Smooth muscle cell (in vitro differentiated cells): ENCODE data around the gene PCBP3. TPM values are rescaled to one million over a fixed set of nuclear protein-coding genes. Genes with fewer than 3 reads are reported as not detected.

ENCODE experiments used
- DNase-seq: peaks from one replicate; lab custom pipeline; 2025; ENCODE audit not compliant: unreplicated experiment; lab: John Stamatoyannopoulos, UW
- H2AFZ ChIP-seq: fragments of 200-600 bp; sonication (generic); 2 replicates; pipeline ENCODE4 v1.6.0; 2016; ENCODE audit warnings: antibody characterized with exemption, low read depth, mild to moderate bottlenecking
- H3F3A ChIP-seq: fragments of 200-600 bp; sonication (generic); 2 replicates; pipeline ENCODE4 v1.6.0; 2017; ENCODE audit warnings: antibody characterized with exemption, low read depth
- H3K27ac ChIP-seq: fragments of 200-600 bp; sonication (generic); 2 replicates; pipeline ENCODE4 v1.5.1; 2016; ENCODE audit warnings: low read depth, mild to moderate bottlenecking
- H3K27me3 ChIP-seq: fragments of 200-600 bp; sonication (generic); 2 replicates; pipeline ENCODE4 v1.6.1; 2016; ENCODE audit warnings: low read depth, mild to moderate bottlenecking
- H3K36me3 ChIP-seq: fragments of 200-600 bp; sonication (generic); 2 replicates; pipeline ENCODE4 v1.5.1; 2016; ENCODE audit warnings: low read depth
- H3K4me1 ChIP-seq: fragments of 200-600 bp; sonication (generic); 2 replicates; pipeline ENCODE4 v1.5.1; 2016; ENCODE audit warnings: low read depth
- H3K4me2 ChIP-seq: fragments of 200-600 bp; sonication (generic); 2 replicates; pipeline ENCODE4 v1.6.0; 2016; ENCODE audit warnings: mild to moderate bottlenecking
- H3K4me3 ChIP-seq: fragments of 200-600 bp; sonication (generic); 2 replicates; pipeline ENCODE4 v1.5.1; 2016; ENCODE audit warnings: mild to moderate bottlenecking
- H3K79me2 ChIP-seq: fragments of 200-600 bp; sonication (generic); 2 replicates; pipeline ENCODE4 v1.6.0; 2016; ENCODE audit warnings: low read depth, mild to moderate bottlenecking
- H3K9ac ChIP-seq: fragments of 200-600 bp; sonication (generic); 2 replicates; pipeline ENCODE4 v1.6.0; 2016; ENCODE audit warnings: low read depth
- H3K9me3 ChIP-seq: fragments of 200-600 bp; sonication (generic); replicated peaks from 2 replicates; pipeline ENCODE4 v1.5.1; 2016; ENCODE audit warnings: low read depth
- H4K20me1 ChIP-seq: fragments of 200-600 bp; sonication (generic); 2 replicates; pipeline ENCODE4 v1.6.0; 2016; ENCODE audit warnings: low read depth
- CTCF ChIP-seq: fragments of 200-600 bp; sonication (generic); IDR thresholded peaks from 2 replicates; pipeline ENCODE4 v1.5.1; 2017; ENCODE audit warnings: borderline replicate concordance, mild to moderate bottlenecking, antibody characterized with exemption; ENCODE audit not compliant: insufficient read depth, poor library complexity, severe bottlenecking
- WGBS: methylation state at CpG from one replicate; pipeline ENCODE4 v1.1.7; 2016; ENCODE audit warnings: low lambda C conversion rate; 5-methylcytosine and 5-hydroxymethylcytosine counted together
- polyA plus RNA-seq: library from polyadenylated mRNA; unstranded; fragments of >200 nt; fragmentation: Nextera tagmentation; extraction: Ambion mirVana; gene quantifications from 2 replicates; pipeline ENCODE4 v1.2.1, GENCODE V29; 2016
- total RNA-seq: library from RNA; depleted of rRNA; stranded (reverse); fragments of >200 nt; gene quantifications from 2 replicates; pipeline ENCODE4 v1.2.3, GENCODE V29; 2014

PCBP3 gene
- total and polyA plus RNA-seq, 2 experiments from 2014 or later = 8.9 to 23.1 TPM

GRCh38 chr21:45853703-45854342, 210.3 kb downstream of the PCBP3 start:
- H3K36me3 ChIP-seq = no peaks in the 10 kb centered on the region
- H4K20me1 ChIP-seq = no peaks in the 10 kb centered on the region
- H3K4me1 ChIP-seq = peaks cover 18% of the 10 kb centered on the region
- no peaks in the 10 kb centered on the region for H3K9me3 ChIP-seq
- no peaks in the 10 kb centered on the region for H3K79me2 ChIP-seq
- 90% methylated on average over 19 of the region's 19 CpGs for WGBS
- no peak overlapping the region for H2AFZ ChIP-seq
- no peak overlapping the region for H3K4me3 ChIP-seq
- peaks cover 4% of the 10 kb centered on the region for H3F3A ChIP-seq
- peak overlapping the region; percentile 58 for H3K4me2 ChIP-seq
- TF ChIP-seq CTCF = no peak
- no peak for DNase-seq
- H3K27me3 ChIP-seq = no peaks in the 10 kb centered on the region
- H3K9ac ChIP-seq = no peak overlapping the region
- peak overlapping the region; percentile 8 for H3K27ac ChIP-seq

GRCh38 chr21:45854690-45855247, 211.2 kb downstream of the PCBP3 start:
- Histone ChIP-seq H3K79me2 (no peaks in the 10 kb centered on the region), H4K20me1 (no peaks in the 10 kb centered on the region), H3K9me3 (no peaks in the 10 kb centered on the region), H3K27me3 (no peaks in the 10 kb centered on the region), H2AFZ (no peak overlapping the region), H3F3A (peaks cover 4% of the 10 kb centered on the region), H3K36me3 (no peaks in the 10 kb centered on the region), H3K4me1 (peaks cover 18% of the 10 kb centered on the region), H3K9ac (no peak overlapping the region), H3K27ac (peak overlapping the region; percentile 54), H3K4me2 (peak overlapping the region; percentile 58), H3K4me3 (no peak overlapping the region)
- WGBS = 62% methylated on average over 12 of the region's 12 CpGs
- DNase-seq = no peak
- TF ChIP-seq CTCF = no peak

- Histone ChIP-seq H3F3A (peaks cover 4% of the 10 kb centered on the region), H3K4me1 (peaks cover 18% of the 10 kb centered on the region), H4K20me1 (no peaks in the 10 kb centered on the region), H3K4me3 (no peak overlapping the region), H3K9me3 (no peaks in the 10 kb centered on the region), H3K27me3 (no peaks in the 10 kb centered on the region), H3K9ac (no peak overlapping the region), H3K79me2 (no peaks in the 10 kb centered on the region), H3K27ac (peak overlapping the region; percentile 54), H3K36me3 (no peaks in the 10 kb centered on the region), H3K4me2 (peak overlapping the region; percentile 58), H2AFZ (no peak overlapping the region)
- TF ChIP-seq CTCF = no peak
- 82% methylated on average over 18 of the region's 18 CpGs for WGBS
- DNase-seq = no peak
Observed at GRCh38 chr21:45855248-45855811, 211.8 kb downstream of the PCBP3 start.

- TF ChIP-seq CTCF = no peak
- no peaks in the 10 kb centered on the region for H3K27me3 ChIP-seq
- 95% methylated on average over 10 of the region's 13 CpGs for WGBS
- H3K4me1 ChIP-seq = peaks cover 18% of the 10 kb centered on the region
- no peaks in the 10 kb centered on the region for H3K36me3 ChIP-seq
- H3K79me2 ChIP-seq = no peaks in the 10 kb centered on the region
- H3K27ac ChIP-seq = peak overlapping the region; percentile 53
- no peak overlapping the region for H2AFZ ChIP-seq
- no peaks in the 10 kb centered on the region for H3K9me3 ChIP-seq
- peak overlapping the region; percentile 19 for H3K4me2 ChIP-seq
- no peak for DNase-seq
- peaks cover 4% of the 10 kb centered on the region for H3F3A ChIP-seq
- no peak overlapping the region for H3K9ac ChIP-seq
- H3K4me3 ChIP-seq = no peak overlapping the region
- no peaks in the 10 kb centered on the region for H4K20me1 ChIP-seq
Observed at GRCh38 chr21:45856442-45856841, 212.9 kb downstream of the PCBP3 start.
